KMS-11 (cell line): ENCODE measurements around the gene CHST8.

ENCODE experiments used
- H2AFZ ChIP-seq: fragments of 200-600 bp; sonication (generic); 2 replicates; pipeline ENCODE4 v1.6.1; 2016; ENCODE audit warnings: antibody characterized with exemption, mixed run types, low read depth
- H3K27ac ChIP-seq: fragments of 200-600 bp; sonication (generic); 2 replicates; pipeline ENCODE4 v1.6.1; 2016; ENCODE audit warnings: mild to moderate bottlenecking, mixed run types
- H3K27me3 ChIP-seq: fragments of 200-600 bp; sonication (generic); 2 replicates; pipeline ENCODE4 v1.6.1; 2017; ENCODE audit warnings: mild to moderate bottlenecking, low read depth, mixed run types, moderate library complexity; ENCODE audit not compliant: insufficient read depth
- H3K36me3 ChIP-seq: fragments of 200-600 bp; sonication (generic); 2 replicates; pipeline ENCODE4 v1.6.1; 2017; ENCODE audit warnings: mild to moderate bottlenecking, mixed run types; ENCODE audit not compliant: insufficient read depth
- H3K4me1 ChIP-seq: fragments of 200-600 bp; sonication (generic); 2 replicates; pipeline ENCODE4 v1.6.1; 2016; ENCODE audit warnings: mild to moderate bottlenecking, low read depth, mixed run types; ENCODE audit not compliant: poor library complexity, severe bottlenecking
- H3K4me2 ChIP-seq: fragments of 200-600 bp; sonication (generic); 2 replicates; pipeline ENCODE4 v1.7.0; 2016; ENCODE audit warnings: mild to moderate bottlenecking, mixed run types
- H3K4me3 ChIP-seq: fragments of 200-600 bp; sonication (generic); IDR thresholded peaks from 2 replicates; pipeline ENCODE4 v1.6.1; 2017; ENCODE audit warnings: low read depth, low read length, mixed read lengths; ENCODE audit not compliant: insufficient read depth
- H3K79me2 ChIP-seq: fragments of 200-600 bp; sonication (generic); 2 replicates; pipeline ENCODE4 v1.6.1; 2016; ENCODE audit warnings: low read depth, mixed run types; ENCODE audit not compliant: insufficient read depth
- H3K9ac ChIP-seq: fragments of 200-600 bp; sonication (generic); 2 replicates; pipeline ENCODE4 v1.6.1; 2016; ENCODE audit warnings: mild to moderate bottlenecking, mixed run types
- H4K20me1 ChIP-seq: fragments of 200-600 bp; sonication (generic); 2 replicates; pipeline ENCODE4 v1.6.1; 2016; ENCODE audit warnings: mild to moderate bottlenecking, mixed run types; ENCODE audit not compliant: insufficient read depth
- CTCF ChIP-seq: fragments of 200-600 bp; sonication (generic); conservative IDR thresholded peaks from 2 replicates; pipeline ENCODE4 v1.6.1; 2017; ENCODE audit warnings: low read depth, mild to moderate bottlenecking, antibody characterized with exemption, low read length, moderate library complexity, mixed read lengths

The CHST8 gene

GRCh38 chr19:33724021-33724720, 102.4 kb downstream of the CHST8 start:
- Histone ChIP-seq H3K4me3 (no peak overlapping the region), H3K9ac (no peak overlapping the region), H3K4me1 (no peaks in the 10 kb centered on the region), H3K36me3 (no peaks in the 10 kb centered on the region), H3K79me2 (no peaks in the 10 kb centered on the region), H3K27ac (no peak overlapping the region), H3K4me2 (no peak overlapping the region), H2AFZ (no peak overlapping the region), H3K27me3 (peaks cover 3% of the 10 kb centered on the region; the same call in 1 of the 2 replicates), H4K20me1 (no peaks in the 10 kb centered on the region)
- TF ChIP-seq CTCF = no peak

- H3K27me3 ChIP-seq = peaks cover 3% of the 10 kb centered on the region; the same call in 1 of the 2 replicates
- H2AFZ ChIP-seq = no peak overlapping the region
- no peaks in the 10 kb centered on the region for H4K20me1 ChIP-seq
- TF ChIP-seq CTCF = no peak
- H3K79me2 ChIP-seq = no peaks in the 10 kb centered on the region
- no peak overlapping the region for H3K4me3 ChIP-seq
- H3K9ac ChIP-seq = no peak overlapping the region
- no peaks in the 10 kb centered on the region for H3K36me3 ChIP-seq
- no peaks in the 10 kb centered on the region for H3K4me1 ChIP-seq
- no peak overlapping the region for H3K27ac ChIP-seq
- H3K4me2 ChIP-seq = no peak overlapping the region
Observed at GRCh38 chr19:33724721-33725060, 102.9 kb downstream of the CHST8 start.

GRCh38 chr19:33725567-33725966, 103.8 kb downstream of the CHST8 start:
- no peak overlapping the region for H3K9ac ChIP-seq
- no peaks in the 10 kb centered on the region for H4K20me1 ChIP-seq
- no peaks in the 10 kb centered on the region for H3K79me2 ChIP-seq
- no peak for TF ChIP-seq CTCF
- no peak overlapping the region for H3K4me3 ChIP-seq
- H3K4me1 ChIP-seq = no peaks in the 10 kb centered on the region
- H3K36me3 ChIP-seq = no peaks in the 10 kb centered on the region
- peaks cover 3% of the 10 kb centered on the region; the same call in 1 of the 2 replicates for H3K27me3 ChIP-seq
- H3K27ac ChIP-seq = no peak overlapping the region
- no peak overlapping the region for H2AFZ ChIP-seq
- H3K4me2 ChIP-seq = no peak overlapping the region

DNA sequence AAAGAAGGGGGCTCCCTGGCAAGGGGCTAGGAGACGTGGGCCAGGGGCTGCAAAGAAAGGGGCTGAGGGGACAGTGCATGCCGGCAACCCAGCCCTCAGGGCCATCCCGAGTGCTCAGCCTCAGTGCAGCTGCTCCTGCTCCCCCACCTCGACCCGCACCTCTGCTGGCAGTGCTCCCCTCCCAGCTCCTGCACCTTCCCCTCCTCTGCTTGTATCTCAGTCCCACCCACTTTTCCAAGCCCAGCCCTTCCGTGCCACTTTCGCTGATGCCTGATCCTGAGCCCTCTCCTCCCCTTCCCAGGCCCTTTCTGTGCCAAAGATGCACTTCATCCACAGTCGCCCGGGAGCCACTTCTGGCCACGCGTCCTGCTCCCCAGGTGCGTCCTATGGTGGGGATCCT, 105.0 kb downstream of the CHST8 start:
- no peak for TF ChIP-seq CTCF
- H3K4me1 ChIP-seq = no peaks in the 10 kb centered on the region
- H3K27me3 ChIP-seq = peaks cover 3% of the 10 kb centered on the region; the same call in 1 of the 2 replicates
- H3K36me3 ChIP-seq = no peaks in the 10 kb centered on the region
- no peak overlapping the region for H3K4me2 ChIP-seq
- no peak overlapping the region for H3K27ac ChIP-seq
- H3K4me3 ChIP-seq = no peak overlapping the region
- no peak overlapping the region for H2AFZ ChIP-seq
- H3K79me2 ChIP-seq = no peaks in the 10 kb centered on the region
- no peaks in the 10 kb centered on the region for H4K20me1 ChIP-seq
- no peak overlapping the region for H3K9ac ChIP-seq
